ENCODE data around the gene FSTL5. TPM values are rescaled to one million over a fixed set of nuclear protein-coding genes. Genes with fewer than 3 reads are reported as not detected.

Gene FSTL5
- total RNA-seq, 1 experiment from 2014 or later, result 0.55 TPM

DNA sequence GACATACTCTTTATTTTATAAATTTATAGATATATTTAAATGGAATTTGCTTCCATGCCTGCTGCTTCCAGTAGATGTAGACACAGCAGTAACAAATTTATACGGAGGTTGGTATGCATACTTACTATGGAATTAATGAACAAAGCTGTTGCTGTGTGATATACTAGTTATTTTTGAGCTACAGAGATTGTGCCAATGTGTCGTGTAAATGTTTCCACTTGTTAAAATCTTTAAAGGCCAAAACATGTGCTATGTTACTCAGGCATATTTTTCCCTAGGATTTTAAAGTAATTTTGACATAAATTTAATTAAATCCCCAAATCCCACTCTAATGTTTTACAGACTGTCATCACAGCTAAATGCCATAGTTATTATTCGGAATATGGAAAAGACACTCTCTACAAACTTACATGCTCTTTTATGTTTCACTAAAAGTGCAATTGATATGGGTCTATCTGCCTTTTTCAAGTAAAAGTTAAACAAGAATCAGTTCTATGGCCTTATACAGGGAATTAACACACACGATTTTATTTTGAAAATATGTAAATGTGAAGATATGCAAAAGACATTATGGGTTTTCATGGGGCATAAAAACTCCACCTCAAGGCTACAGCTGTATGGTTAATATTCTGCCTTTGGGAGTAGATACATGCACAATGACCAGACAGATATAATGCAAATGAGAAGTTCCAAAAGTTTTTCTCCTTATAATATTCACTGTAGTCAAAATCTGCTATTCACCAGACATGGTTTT, 256.8 kb downstream of the FSTL5 start:
- H3K4me1 Mint-ChIP-seq, result peaks cover 12% of the 10 kb centered on the region
- no peaks in the 10 kb centered on the region for H3K36me3 Mint-ChIP-seq
- H3K4me3 Mint-ChIP-seq, result no peak overlapping the region
- no peak overlapping the region for H3K27ac Mint-ChIP-seq
- POLR2A ChIA-PET, result no interaction called here
- TF ChIP-seq ZNF232 (CRISPR knock-in tag; IDR thresholded peaks at IDR 0.05) (no peak), SP1 (CRISPR knock-in tag; conservative IDR thresholded peaks at IDR 0.05) (no peak), RORB (CRISPR knock-in tag; IDR thresholded peaks at IDR 0.05) (no peak), JAZF1 (CRISPR knock-in tag; IDR thresholded peaks at IDR 0.05) (no peak), HMGA2 (CRISPR knock-in tag; IDR thresholded peaks at IDR 0.05) (no peak), FOXK1 (CRISPR knock-in tag; IDR thresholded peaks at IDR 0.05) (no peak), SMAD4 (CRISPR knock-in tag; IDR thresholded peaks at IDR 0.05) (no peak), IRF2 (CRISPR knock-in tag; IDR thresholded peaks at IDR 0.05; ENCODE audit: borderline replicate concordance, low read depth) (no peak), ZNF317 (CRISPR knock-in tag; IDR thresholded peaks at IDR 0.05; ENCODE audit: borderline replicate concordance, low read depth) (no peak), KAT7 (CRISPR knock-in tag; IDR thresholded peaks at IDR 0.05; ENCODE audit: borderline replicate concordance) (no peak)
- TF ChIP-seq, protein P1, sequence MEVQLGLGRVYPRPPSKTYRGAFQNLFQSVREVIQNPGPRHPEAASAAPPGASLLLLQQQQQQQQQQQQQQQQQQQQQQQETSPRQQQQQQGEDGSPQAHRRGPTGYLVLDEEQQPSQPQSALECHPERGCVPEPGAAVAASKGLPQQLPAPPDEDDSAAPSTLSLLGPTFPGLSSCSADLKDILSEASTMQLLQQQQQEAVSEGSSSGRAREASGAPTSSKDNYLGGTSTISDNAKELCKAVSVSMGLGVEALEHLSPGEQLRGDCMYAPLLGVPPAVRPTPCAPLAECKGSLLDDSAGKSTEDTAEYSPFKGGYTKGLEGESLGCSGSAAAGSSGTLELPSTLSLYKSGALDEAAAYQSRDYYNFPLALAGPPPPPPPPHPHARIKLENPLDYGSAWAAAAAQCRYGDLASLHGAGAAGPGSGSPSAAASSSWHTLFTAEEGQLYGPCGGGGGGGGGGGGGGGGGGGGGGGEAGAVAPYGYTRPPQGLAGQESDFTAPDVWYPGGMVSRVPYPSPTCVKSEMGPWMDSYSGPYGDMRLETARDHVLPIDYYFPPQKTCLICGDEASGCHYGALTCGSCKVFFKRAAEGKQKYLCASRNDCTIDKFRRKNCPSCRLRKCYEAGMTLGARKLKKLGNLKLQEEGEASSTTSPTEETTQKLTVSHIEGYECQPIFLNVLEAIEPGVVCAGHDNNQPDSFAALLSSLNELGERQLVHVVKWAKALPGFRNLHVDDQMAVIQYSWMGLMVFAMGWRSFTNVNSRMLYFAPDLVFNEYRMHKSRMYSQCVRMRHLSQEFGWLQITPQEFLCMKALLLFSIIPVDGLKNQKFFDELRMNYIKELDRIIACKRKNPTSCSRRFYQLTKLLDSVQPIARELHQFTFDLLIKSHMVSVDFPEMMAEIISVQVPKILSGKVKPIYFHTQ (CRISPR knock-in tag; IDR thresholded peaks at IDR 0.05), result no peak
- TF ChIP-seq, protein P2, sequence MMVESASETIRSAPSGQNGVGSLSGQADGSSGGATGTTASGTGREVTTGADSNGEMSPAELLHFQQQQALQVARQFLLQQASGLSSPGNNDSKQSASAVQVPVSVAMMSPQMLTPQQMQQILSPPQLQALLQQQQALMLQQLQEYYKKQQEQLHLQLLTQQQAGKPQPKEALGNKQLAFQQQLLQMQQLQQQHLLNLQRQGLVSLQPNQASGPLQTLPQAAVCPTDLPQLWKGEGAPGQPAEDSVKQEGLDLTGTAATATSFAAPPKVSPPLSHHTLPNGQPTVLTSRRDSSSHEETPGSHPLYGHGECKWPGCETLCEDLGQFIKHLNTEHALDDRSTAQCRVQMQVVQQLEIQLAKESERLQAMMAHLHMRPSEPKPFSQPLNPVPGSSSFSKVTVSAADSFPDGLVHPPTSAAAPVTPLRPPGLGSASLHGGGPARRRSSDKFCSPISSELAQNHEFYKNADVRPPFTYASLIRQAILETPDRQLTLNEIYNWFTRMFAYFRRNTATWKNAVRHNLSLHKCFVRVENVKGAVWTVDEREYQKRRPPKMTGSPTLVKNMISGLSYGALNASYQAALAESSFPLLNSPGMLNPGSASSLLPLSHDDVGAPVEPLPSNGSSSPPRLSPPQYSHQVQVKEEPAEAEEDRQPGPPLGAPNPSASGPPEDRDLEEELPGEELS (CRISPR knock-in tag; IDR thresholded peaks at IDR 0.05), result no peak
- TF ChIP-seq, protein P3, sequence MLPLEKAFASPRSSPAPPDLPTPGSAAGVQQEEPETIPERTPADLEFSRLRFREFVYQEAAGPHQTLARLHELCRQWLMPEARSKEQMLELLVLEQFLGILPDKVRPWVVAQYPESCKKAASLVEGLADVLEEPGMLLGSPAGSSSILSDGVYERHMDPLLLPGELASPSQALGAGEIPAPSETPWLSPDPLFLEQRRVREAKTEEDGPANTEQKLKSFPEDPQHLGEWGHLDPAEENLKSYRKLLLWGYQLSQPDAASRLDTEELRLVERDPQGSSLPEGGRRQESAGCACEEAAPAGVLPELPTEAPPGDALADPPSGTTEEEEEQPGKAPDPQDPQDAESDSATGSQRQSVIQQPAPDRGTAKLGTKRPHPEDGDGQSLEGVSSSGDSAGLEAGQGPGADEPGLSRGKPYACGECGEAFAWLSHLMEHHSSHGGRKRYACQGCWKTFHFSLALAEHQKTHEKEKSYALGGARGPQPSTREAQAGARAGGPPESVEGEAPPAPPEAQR (CRISPR knock-in tag; IDR thresholded peaks at IDR 0.05), result no peak
- TF ChIP-seq, protein P4, sequence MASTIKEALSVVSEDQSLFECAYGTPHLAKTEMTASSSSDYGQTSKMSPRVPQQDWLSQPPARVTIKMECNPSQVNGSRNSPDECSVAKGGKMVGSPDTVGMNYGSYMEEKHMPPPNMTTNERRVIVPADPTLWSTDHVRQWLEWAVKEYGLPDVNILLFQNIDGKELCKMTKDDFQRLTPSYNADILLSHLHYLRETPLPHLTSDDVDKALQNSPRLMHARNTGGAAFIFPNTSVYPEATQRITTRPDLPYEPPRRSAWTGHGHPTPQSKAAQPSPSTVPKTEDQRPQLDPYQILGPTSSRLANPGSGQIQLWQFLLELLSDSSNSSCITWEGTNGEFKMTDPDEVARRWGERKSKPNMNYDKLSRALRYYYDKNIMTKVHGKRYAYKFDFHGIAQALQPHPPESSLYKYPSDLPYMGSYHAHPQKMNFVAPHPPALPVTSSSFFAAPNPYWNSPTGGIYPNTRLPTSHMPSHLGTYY (CRISPR knock-in tag; IDR thresholded peaks at IDR 0.05), result no peak
- TF ChIP-seq, protein P5, sequence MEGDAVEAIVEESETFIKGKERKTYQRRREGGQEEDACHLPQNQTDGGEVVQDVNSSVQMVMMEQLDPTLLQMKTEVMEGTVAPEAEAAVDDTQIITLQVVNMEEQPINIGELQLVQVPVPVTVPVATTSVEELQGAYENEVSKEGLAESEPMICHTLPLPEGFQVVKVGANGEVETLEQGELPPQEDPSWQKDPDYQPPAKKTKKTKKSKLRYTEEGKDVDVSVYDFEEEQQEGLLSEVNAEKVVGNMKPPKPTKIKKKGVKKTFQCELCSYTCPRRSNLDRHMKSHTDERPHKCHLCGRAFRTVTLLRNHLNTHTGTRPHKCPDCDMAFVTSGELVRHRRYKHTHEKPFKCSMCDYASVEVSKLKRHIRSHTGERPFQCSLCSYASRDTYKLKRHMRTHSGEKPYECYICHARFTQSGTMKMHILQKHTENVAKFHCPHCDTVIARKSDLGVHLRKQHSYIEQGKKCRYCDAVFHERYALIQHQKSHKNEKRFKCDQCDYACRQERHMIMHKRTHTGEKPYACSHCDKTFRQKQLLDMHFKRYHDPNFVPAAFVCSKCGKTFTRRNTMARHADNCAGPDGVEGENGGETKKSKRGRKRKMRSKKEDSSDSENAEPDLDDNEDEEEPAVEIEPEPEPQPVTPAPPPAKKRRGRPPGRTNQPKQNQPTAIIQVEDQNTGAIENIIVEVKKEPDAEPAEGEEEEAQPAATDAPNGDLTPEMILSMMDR (IDR thresholded peaks at IDR 0.05), result no peak
- TF ChIP-seq, protein P6, sequence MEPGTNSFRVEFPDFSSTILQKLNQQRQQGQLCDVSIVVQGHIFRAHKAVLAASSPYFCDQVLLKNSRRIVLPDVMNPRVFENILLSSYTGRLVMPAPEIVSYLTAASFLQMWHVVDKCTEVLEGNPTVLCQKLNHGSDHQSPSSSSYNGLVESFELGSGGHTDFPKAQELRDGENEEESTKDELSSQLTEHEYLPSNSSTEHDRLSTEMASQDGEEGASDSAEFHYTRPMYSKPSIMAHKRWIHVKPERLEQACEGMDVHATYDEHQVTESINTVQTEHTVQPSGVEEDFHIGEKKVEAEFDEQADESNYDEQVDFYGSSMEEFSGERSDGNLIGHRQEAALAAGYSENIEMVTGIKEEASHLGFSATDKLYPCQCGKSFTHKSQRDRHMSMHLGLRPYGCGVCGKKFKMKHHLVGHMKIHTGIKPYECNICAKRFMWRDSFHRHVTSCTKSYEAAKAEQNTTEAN (CRISPR knock-in tag; IDR thresholded peaks at IDR 0.05), result no peak
- no peaks in the 10 kb centered on the region for H3K27me3 Mint-ChIP-seq (ENCODE audit: low read depth)
- DNase-seq (ENCODE audit: low spot score) (no peak), ATAC-seq (no peak)
- no peaks in the 10 kb centered on the region for H3K9me3 Mint-ChIP-seq
- CTCF ChIA-PET, result no interaction called here
